HepG2 (cell line): ENCODE data around the gene MRPS7. TPM values are rescaled to one million over a fixed set of nuclear protein-coding genes. Genes with fewer than 3 reads are reported as not detected.

Experiments used
- ASH2L ChIP-seq: fragments of 300-600, 200-600 bp; sonication (generic); IDR thresholded peaks from 2 replicates; pipeline ENCODE4 v1.7.0; 2017; ENCODE audit warnings: low read depth, mild to moderate bottlenecking, moderate library complexity, mixed read lengths, low read length; ENCODE audit not compliant: insufficient read length
- GPBP1L1 ChIP-seq: sonication (generic); formaldehyde crosslinking; IDR thresholded peaks from 2 replicates; pipeline ENCODE4 v1.5.0; 2020; ENCODE audit warnings: mild to moderate bottlenecking, missing genetic modification reagents
- HNF4A ChIP-seq: sonication (generic); formaldehyde crosslinking; IDR thresholded peaks from 2 replicates; pipeline ENCODE4 v1.4.0; 2020; ENCODE audit warnings: missing genetic modification reagents
- NKX3-1 ChIP-seq: sonication (generic); formaldehyde crosslinking; IDR thresholded peaks from 2 replicates; pipeline ENCODE4 v1.5.0; 2020; ENCODE audit warnings: missing genetic modification reagents
- PAF1 ChIP-seq: IDR thresholded peaks from 2 replicates; pipeline ENCODE4 v1.6.1; 2016; ENCODE audit warnings: missing genetic modification reagents, missing compliant biosample characterization
- SIX1 ChIP-seq: sonication (generic); formaldehyde crosslinking; IDR thresholded peaks from 2 replicates; pipeline ENCODE4 v1.4.0; 2020; ENCODE audit warnings: missing genetic modification reagents, borderline replicate concordance
- SOX6 ChIP-seq, 2 experiments: fragments of 450-650 bp in 1 of 2; sonication (generic) in 1 of 2; formaldehyde crosslinking in 1 of 2; IDR thresholded peaks; 2 replicates each; pipeline versions ENCODE4 v1.4.0 to v1.6.1; 2017 to 2020; ENCODE audit warnings: antibody characterized with exemption in 1 of 2, mild to moderate bottlenecking in 1 of 2, missing genetic modification reagents in 1 of 2
- YY1 ChIP-seq: IDR thresholded peaks from 2 replicates; pipeline ENCODE4 v1.6.1; 2011; ENCODE audit warnings: low read length, low read depth, moderate library complexity, mild to moderate bottlenecking; ENCODE audit not compliant: insufficient read depth, insufficient replicate concordance
- ZBTB39 ChIP-seq: sonication (generic); formaldehyde crosslinking; IDR thresholded peaks from 2 replicates; pipeline ENCODE4 v1.5.0; 2020; ENCODE audit warnings: missing genetic modification reagents
- ZKSCAN8 ChIP-seq: IDR thresholded peaks from 2 replicates; pipeline ENCODE4 v1.6.1; 2016; ENCODE audit warnings: borderline replicate concordance, missing genetic modification reagents, missing compliant biosample characterization
- ZMYM4 ChIP-seq: sonication (generic); formaldehyde crosslinking; IDR thresholded peaks from 2 replicates; pipeline ENCODE4 v1.8.1; 2023; ENCODE audit warnings: mild to moderate bottlenecking, missing genetic modification reagents
- ZNF10 ChIP-seq: sonication (generic); formaldehyde crosslinking; IDR thresholded peaks from 2 replicates; pipeline ENCODE4 v1.4.0; 2020; ENCODE audit warnings: mild to moderate bottlenecking, low read depth, missing genetic modification reagents, borderline replicate concordance
- ZNF263 ChIP-seq: sonication (generic); formaldehyde crosslinking; IDR thresholded peaks from 2 replicates; pipeline ENCODE4 v1.4.0; 2020; ENCODE audit warnings: missing genetic modification reagents
- ZNF614 ChIP-seq: IDR thresholded peaks from 2 replicates; pipeline ENCODE4 v1.6.1; 2018; ENCODE audit warnings: missing biosample characterization, missing genetic modification reagents, inconsistent platforms, borderline replicate concordance
- polyA plus RNA-seq, 8 experiments: library from polyadenylated mRNA; depleted of rRNA in 3 of 8; stranded (reverse) in 7 of 8; unstranded in 1 of 8; fragments of >200 nt; fragmentation: Illumina TruSeq in 4 of 8; extraction: Trizol in 4 of 8; gene quantifications; 2 replicates each; pipeline versions ENCODE4 v1.2.1 to v1.2.3, GENCODE V29; 2011 to 2016; ENCODE audit warnings: low read depth in 4 of 8, missing spikeins in 1 of 8, mixed read lengths in 1 of 8; ENCODE audit not compliant: insufficient read depth in 1 of 8
- total RNA-seq, 5 experiments: library from RNA; depleted of rRNA; stranded (reverse); fragments of >200 nt; fragmentation: Illumina TruSeq; extraction: Trizol; gene quantifications; 2 replicates each; pipeline ENCODE4 v1.2.3, GENCODE V29; 2016; ENCODE audit warnings: low read depth in 1 of 5
- TF ChIP-seq, protein P1 (sequence below): IDR thresholded peaks from 2 replicates; pipeline ENCODE4 v1.6.1; 2016; ENCODE audit warnings: missing biosample characterization, missing genetic modification reagents, low read depth
- TF ChIP-seq, protein P2 (sequence below): sonication (generic); formaldehyde crosslinking; IDR thresholded peaks from one replicate; pipeline ENCODE4 v1.5.1; 2020; ENCODE audit warnings: mild to moderate bottlenecking, missing genetic modification reagents; ENCODE audit errors: not compliant biosample characterization

MRPS7 gene
- total and polyA plus RNA-seq, 2 of the 13 experiments (the other 11 are each of a cell fraction or from before 2014, with no cell fraction given), result 97.0 to 162 TPM

GRCh38 chr17:75238684-75239191 lies 22.9 kb upstream of the MRPS7 start (continued):
- TF ChIP-seq, protein P1, sequence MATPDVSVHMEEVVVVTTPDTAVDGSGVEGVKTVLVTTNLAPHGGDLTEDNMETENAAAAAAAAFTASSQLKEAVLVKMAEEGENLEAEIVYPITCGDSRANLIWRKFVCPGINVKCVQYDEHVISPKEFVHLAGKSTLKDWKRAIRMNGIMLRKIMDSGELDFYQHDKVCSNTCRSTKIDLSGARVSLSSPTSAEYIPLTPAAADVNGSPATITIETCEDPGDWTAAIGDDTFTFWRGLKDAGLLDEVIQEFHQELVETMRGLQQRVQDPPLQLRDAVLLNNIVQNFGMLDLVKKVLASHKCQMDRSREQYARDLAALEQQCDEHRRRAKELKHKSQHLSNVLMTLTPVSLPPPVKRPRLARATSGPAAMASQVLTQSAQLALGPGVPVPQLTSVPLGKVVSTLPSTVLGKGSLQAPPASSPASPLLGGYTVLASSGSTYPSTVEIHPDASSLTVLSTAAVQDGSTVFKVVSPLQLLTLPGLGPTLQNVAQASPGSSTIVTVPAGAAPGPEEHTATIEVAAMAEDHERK (CRISPR knock-in tag), result no peak
- TF ChIP-seq ZBTB39 (no peak), YY1 (peak; percentile 32), SIX1 (no peak), NKX3-1 (no peak), ZNF10 (CRISPR knock-in tag) (no peak), HNF4A (CRISPR knock-in tag) (no peak), PAF1 (CRISPR knock-in tag) (no peak), ASH2L (no peak), ZKSCAN8 (no peak), ZMYM4 (CRISPR knock-in tag) (no peak), ZNF614 (CRISPR knock-in tag) (0 out of 2 replicates have a peak, but pooled peaks have one; percentile 14), GPBP1L1 (CRISPR knock-in tag) (no peak), ZNF263 (CRISPR knock-in tag) (no peak), SOX6 (IDR thresholded peaks at IDR 0.05) (no peak), SOX6 (CRISPR knock-in tag; IDR thresholded peaks at IDR 0.05) (0 out of 2 replicates have a peak, but pooled peaks have one; percentile 25)
- TF ChIP-seq, protein P2, sequence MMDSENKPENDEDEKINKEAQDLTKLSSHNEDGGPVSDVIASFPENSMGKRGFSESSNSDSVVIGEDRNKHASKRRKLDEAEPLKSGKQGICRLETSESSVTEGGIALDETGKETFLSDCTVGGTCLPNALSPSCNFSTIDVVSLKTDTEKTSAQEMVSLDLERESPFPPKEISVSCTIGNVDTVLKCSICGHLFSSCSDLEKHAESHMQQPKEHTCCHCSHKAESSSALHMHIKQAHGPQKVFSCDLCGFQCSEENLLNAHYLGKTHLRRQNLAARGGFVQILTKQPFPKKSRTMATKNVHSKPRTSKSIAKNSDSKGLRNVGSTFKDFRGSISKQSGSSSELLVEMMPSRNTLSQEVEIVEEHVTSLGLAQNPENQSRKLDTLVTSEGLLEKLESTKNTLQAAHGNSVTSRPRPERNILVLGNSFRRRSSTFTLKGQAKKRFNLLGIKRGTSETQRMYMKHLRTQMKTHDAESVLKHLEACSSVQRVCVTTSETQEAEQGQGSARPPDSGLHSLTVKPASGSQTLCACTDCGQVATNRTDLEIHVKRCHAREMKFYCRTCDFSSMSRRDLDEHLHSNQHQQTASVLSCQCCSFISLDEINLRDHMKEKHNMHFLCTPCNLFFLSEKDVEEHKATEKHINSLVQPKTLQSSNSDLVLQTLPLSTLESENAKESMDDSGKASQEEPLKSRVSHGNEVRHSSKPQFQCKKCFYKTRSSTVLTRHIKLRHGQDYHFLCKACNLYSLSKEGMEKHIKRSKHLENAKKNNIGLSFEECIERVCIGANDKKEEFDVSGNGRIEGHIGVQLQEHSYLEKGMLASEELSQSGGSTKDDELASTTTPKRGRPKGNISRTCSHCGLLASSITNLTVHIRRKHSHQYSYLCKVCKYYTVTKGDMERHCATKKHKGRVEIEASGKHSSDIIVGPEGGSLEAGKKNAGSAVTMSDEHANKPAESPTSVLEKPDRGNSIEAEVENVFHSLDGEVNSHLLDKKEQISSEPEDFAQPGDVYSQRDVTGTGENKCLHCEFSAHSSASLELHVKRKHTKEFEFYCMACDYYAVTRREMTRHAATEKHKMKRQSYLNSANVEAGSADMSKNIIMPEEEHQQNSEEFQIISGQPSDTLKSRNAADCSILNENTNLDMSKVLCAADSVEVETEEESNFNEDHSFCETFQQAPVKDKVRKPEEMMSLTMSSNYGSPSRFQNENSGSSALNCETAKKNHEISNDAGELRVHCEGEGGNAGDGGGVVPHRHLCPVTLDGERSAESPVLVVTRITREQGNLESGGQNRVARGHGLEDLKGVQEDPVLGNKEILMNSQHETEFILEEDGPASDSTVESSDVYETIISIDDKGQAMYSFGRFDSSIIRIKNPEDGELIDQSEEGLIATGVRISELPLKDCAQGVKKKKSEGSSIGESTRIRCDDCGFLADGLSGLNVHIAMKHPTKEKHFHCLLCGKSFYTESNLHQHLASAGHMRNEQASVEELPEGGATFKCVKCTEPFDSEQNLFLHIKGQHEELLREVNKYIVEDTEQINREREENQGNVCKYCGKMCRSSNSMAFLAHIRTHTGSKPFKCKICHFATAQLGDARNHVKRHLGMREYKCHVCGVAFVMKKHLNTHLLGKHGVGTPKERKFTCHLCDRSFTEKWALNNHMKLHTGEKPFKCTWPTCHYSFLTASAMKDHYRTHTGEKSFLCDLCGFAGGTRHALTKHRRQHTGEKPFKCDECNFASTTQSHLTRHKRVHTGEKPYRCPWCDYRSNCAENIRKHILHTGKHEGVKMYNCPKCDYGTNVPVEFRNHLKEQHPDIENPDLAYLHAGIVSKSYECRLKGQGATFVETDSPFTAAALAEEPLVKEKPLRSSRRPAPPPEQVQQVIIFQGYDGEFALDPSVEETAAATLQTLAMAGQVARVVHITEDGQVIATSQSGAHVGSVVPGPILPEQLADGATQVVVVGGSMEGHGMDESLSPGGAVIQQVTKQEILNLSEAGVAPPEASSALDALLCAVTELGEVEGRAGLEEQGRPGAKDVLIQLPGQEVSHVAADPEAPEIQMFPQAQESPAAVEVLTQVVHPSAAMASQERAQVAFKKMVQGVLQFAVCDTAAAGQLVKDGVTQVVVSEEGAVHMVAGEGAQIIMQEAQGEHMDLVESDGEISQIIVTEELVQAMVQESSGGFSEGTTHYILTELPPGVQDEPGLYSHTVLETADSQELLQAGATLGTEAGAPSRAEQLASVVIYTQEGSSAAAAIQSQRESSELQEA (CRISPR knock-in tag), result no peak
